H1 (cell line): ENCODE results near the gene ITGB7. TPM values are rescaled to one million over a fixed set of nuclear protein-coding genes. Genes with fewer than 3 reads are reported as not detected.

Experiments used
- ATF2 ChIP-seq: IDR thresholded peaks from 2 replicates; pipeline ENCODE4 v1.6.1; 2012; ENCODE audit warnings: low read length, inconsistent platforms
- FOSL1 ChIP-seq: IDR thresholded peaks from 2 replicates; pipeline ENCODE4 v1.6.1; 2011; ENCODE audit warnings: mild to moderate bottlenecking, low read depth, low read length, moderate library complexity; ENCODE audit not compliant: insufficient read depth
- GTF2F1 ChIP-seq: IDR thresholded peaks from 2 replicates; pipeline ENCODE4 v1.6.1; 2012; ENCODE audit warnings: low read depth, low read length, improper control_type of control experiment, borderline replicate concordance
- MAFK ChIP-seq: IDR thresholded peaks from 2 replicates; pipeline ENCODE4 v1.6.1; 2012; ENCODE audit warnings: low read depth, mild to moderate bottlenecking, improper control_type of control experiment, low read length
- MAX ChIP-seq: IDR thresholded peaks from 2 replicates; pipeline ENCODE4 v1.6.1; 2012; ENCODE audit warnings: inconsistent platforms
- RBBP5 ChIP-seq: IDR thresholded peaks from 2 replicates; pipeline ENCODE4 v1.7.1; 2012; ENCODE audit warnings: low read depth, mild to moderate bottlenecking, inconsistent platforms, low read length, moderate library complexity, borderline replicate concordance
- SP2 ChIP-seq: IDR thresholded peaks from 2 replicates; pipeline ENCODE4 v1.6.1; 2012; ENCODE audit warnings: mild to moderate bottlenecking, low read length, inconsistent platforms
- TAF1 ChIP-seq: IDR thresholded peaks from 2 replicates; pipeline ENCODE4 v1.6.1; 2011; ENCODE audit warnings: mild to moderate bottlenecking, low read depth, low read length
- YY1 ChIP-seq: IDR thresholded peaks from 2 replicates; pipeline ENCODE4 v1.6.1; 2011; ENCODE audit warnings: low read depth, mild to moderate bottlenecking, low read length
- polyA plus RNA-seq, 7 experiments: library from polyadenylated mRNA; depleted of rRNA in 3 of 7; stranded (reverse) in 5 of 7; unstranded in 2 of 7; fragments of >200 nt in 5 of 7; fragments of 200-250 nt in 2 of 7; gene quantifications; 1 replicate in 5 of 7; 2 replicates in 1 of 7; 4 replicates in 1 of 7; pipeline versions ENCODE4 v1.2.1 to v1.2.3, GENCODE V29; 2011 to 2013; ENCODE audit warnings: missing spikeins in 2 of 7, mixed read lengths in 2 of 7
- total RNA-seq: library from RNA; stranded (reverse); fragmentation: NEBNext Ultra II Directional; extraction: Animal tissue kit (Norgen Biotek cat#: 25700); gene quantifications from 2 replicates; pipeline ENCODE4 v1.2.1, GENCODE V29; 2021

ITGB7 gene
- total and polyA plus RNA-seq, 2 of the 8 experiments (the other 6 are each of a cell fraction or from before 2014, with no cell fraction given) = 0.35 to 0.54 TPM

- TF ChIP-seq ATF2 (no peak), RBBP5 (no peak; the same call in 1 of the 2 replicates), MAX (peak; percentile 45; the same call in 1 of the 2 replicates), GTF2F1 (no peak), YY1 (no peak), FOSL1 (no peak), SP2 (no peak), TAF1 (no peak; the same call in 1 of the 2 replicates), MAFK (no peak)
These were observed 26.0 kb downstream of the ITGB7 start (continued) for GRCh38 chr12:53180931-53181645.
